MM.1S (cell line): ENCODE data around the gene ENOX2.

Source experiments
- DNase-seq: peaks from one replicate; pipeline ENCODE4 v3.0.0-alpha.2; 2015
- H2AFZ ChIP-seq: fragments of 300-600 bp; sonication (generic); 2 replicates; pipeline ENCODE4 v1.6.0; 2016; ENCODE audit warnings: antibody characterized with exemption, low read length
- H3F3A ChIP-seq: fragments of 300-600 bp; sonication (generic); 2 replicates; pipeline ENCODE4 v1.6.1; 2016; ENCODE audit warnings: mild to moderate bottlenecking, antibody characterized with exemption, low read length, moderate library complexity, mixed read lengths; ENCODE audit not compliant: insufficient read depth
- H3K27ac ChIP-seq: fragments of 300-600 bp; sonication (generic); 2 replicates; pipeline ENCODE4 v1.5.1; 2016; ENCODE audit warnings: mild to moderate bottlenecking, low read length
- H3K27me3 ChIP-seq: fragments of 300-600 bp; sonication (generic); replicated peaks from 2 replicates; pipeline ENCODE4 v1.6.0; 2016; ENCODE audit warnings: low read length; ENCODE audit not compliant: insufficient read depth
- H3K36me3 ChIP-seq: fragments of 300-600 bp; sonication (generic); replicated peaks from 2 replicates; pipeline ENCODE4 v1.6.1; 2016; ENCODE audit warnings: mild to moderate bottlenecking, low read length, mixed read lengths; ENCODE audit not compliant: insufficient read depth
- H3K4me1 ChIP-seq: fragments of 300-600 bp; sonication (generic); 2 replicates; pipeline ENCODE4 v1.6.1; 2016; ENCODE audit warnings: low read length, mixed read lengths
- H3K4me2 ChIP-seq: fragments of 300-600 bp; sonication (generic); 2 replicates; pipeline ENCODE4 v1.6.0; 2016; ENCODE audit warnings: low read depth, low read length
- H3K4me3 ChIP-seq: fragments of 300-600 bp; sonication (generic); 2 replicates; pipeline ENCODE4 v1.5.1; 2016; ENCODE audit warnings: low read length, mixed read lengths
- H3K79me2 ChIP-seq: fragments of 300-600 bp; sonication (generic); 2 replicates; pipeline ENCODE4 v1.6.1; 2016; ENCODE audit warnings: mixed run types, low read length, mixed read lengths
- H3K9ac ChIP-seq: fragments of 300-600 bp; sonication (generic); 2 replicates; pipeline ENCODE4 v1.6.1; 2016; ENCODE audit warnings: low read length, mixed read lengths
- H3K9me2 ChIP-seq: fragments of 300-600 bp; sonication (generic); replicated peaks from 2 replicates; pipeline ENCODE4 v1.6.1; 2016; ENCODE audit warnings: mild to moderate bottlenecking, low read length, mixed read lengths; ENCODE audit not compliant: insufficient read depth
- H3K9me3 ChIP-seq: fragments of 300-600 bp; sonication (generic); replicated peaks from 2 replicates; pipeline ENCODE4 v1.6.1; 2016; ENCODE audit warnings: mild to moderate bottlenecking, low read length, mixed read lengths; ENCODE audit not compliant: insufficient read depth
- H4K20me1 ChIP-seq: fragments of 300-600 bp; sonication (generic); 2 replicates; pipeline ENCODE4 v1.6.1; 2016; ENCODE audit warnings: mild to moderate bottlenecking, low read length, moderate library complexity, mixed read lengths; ENCODE audit not compliant: insufficient read depth
- EZH2 ChIP-seq: fragments of 300-600 bp; sonication (generic); optimal IDR thresholded peaks from 2 replicates; pipeline ENCODE3; 2017; ENCODE audit warnings: low read depth, mild to moderate bottlenecking, antibody characterized with exemption, low read length, mixed read lengths
- EZH2phosphoT487 ChIP-seq: fragments of 300-600 bp; sonication (generic); IDR thresholded peaks from 2 replicates; pipeline ENCODE4 v1.6.1; 2018; ENCODE audit warnings: antibody characterized with exemption, low read length
- TF ChIP-seq, protein P1 (sequence below): fragments of 300-600 bp; sonication (generic); IDR thresholded peaks from 2 replicates; pipeline ENCODE4 v1.5.1; 2016; ENCODE audit warnings: antibody characterized with exemption, low read length, mixed read lengths

ENOX2 gene

DNA sequence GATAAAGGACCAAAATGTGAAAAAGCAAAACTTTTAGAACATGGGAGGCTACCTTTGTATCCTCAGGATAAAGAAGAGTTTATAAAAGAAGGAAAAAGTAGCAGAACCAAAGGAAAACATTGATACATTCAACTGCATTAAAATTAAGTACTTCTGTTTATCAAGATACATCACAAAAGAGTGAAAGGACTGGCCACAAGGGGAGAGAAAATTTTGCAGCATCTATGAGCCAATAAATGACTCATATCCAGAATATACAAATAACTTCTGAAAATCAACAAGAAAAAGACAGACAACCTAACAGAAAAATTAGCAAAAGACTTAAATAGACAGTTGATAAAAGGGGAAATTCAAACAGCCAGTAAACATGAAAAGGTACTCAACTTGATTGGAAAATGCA, 324.1 kb downstream of the ENOX2 start:
- Histone ChIP-seq H3K4me1 (no peaks in the 10 kb centered on the region), H3K9me2 (no peaks in the 10 kb centered on the region), H3K27ac (no peak overlapping the region), H3K27me3 (no peaks in the 10 kb centered on the region), H3K79me2 (no peaks in the 10 kb centered on the region), H3F3A (no peaks in the 10 kb centered on the region), H3K4me3 (no peak overlapping the region), H3K9me3 (no peaks in the 10 kb centered on the region), H3K9ac (no peak overlapping the region), H3K36me3 (no peaks in the 10 kb centered on the region), H2AFZ (no peak overlapping the region), H3K4me2 (no peak overlapping the region), H4K20me1 (no peaks in the 10 kb centered on the region)
- TF ChIP-seq EZH2phosphoT487 (no peak), EZH2 (no peak)
- TF ChIP-seq, protein P1, sequence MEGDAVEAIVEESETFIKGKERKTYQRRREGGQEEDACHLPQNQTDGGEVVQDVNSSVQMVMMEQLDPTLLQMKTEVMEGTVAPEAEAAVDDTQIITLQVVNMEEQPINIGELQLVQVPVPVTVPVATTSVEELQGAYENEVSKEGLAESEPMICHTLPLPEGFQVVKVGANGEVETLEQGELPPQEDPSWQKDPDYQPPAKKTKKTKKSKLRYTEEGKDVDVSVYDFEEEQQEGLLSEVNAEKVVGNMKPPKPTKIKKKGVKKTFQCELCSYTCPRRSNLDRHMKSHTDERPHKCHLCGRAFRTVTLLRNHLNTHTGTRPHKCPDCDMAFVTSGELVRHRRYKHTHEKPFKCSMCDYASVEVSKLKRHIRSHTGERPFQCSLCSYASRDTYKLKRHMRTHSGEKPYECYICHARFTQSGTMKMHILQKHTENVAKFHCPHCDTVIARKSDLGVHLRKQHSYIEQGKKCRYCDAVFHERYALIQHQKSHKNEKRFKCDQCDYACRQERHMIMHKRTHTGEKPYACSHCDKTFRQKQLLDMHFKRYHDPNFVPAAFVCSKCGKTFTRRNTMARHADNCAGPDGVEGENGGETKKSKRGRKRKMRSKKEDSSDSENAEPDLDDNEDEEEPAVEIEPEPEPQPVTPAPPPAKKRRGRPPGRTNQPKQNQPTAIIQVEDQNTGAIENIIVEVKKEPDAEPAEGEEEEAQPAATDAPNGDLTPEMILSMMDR: no peak
- DNase-seq: no peak

DNA sequence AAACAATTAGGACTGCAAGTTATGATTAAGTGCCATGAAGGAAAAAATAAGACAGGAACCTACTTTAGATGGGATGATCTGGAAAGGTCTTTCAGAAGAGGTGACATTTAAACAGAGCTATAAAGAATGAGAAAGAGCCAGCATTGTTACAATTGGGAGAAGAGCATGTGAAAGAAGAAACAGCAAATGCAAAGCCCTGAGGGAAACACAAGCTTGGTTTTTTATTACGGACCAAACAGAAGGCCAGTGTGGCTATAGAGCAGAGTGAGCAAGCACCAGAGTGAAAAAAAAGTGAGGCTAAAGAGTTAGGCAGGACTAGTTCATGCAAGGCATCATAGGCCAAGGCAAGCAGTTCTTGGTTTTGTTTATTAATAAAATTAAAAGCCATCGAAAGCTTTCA, 325.6 kb downstream of the ENOX2 start:
- Histone ChIP-seq H3F3A (no peaks in the 10 kb centered on the region), H3K79me2 (no peaks in the 10 kb centered on the region), H3K4me1 (no peaks in the 10 kb centered on the region), H3K36me3 (no peaks in the 10 kb centered on the region), H3K27ac (no peak overlapping the region), H3K9ac (no peak overlapping the region), H3K4me3 (no peak overlapping the region), H3K27me3 (no peaks in the 10 kb centered on the region), H3K4me2 (no peak overlapping the region), H3K9me3 (no peaks in the 10 kb centered on the region), H2AFZ (no peak overlapping the region), H3K9me2 (no peaks in the 10 kb centered on the region), H4K20me1 (no peaks in the 10 kb centered on the region)
- TF ChIP-seq EZH2: no peak
- TF ChIP-seq, protein P1: no peak
- no peak for TF ChIP-seq EZH2phosphoT487
- no peak for DNase-seq

DNA sequence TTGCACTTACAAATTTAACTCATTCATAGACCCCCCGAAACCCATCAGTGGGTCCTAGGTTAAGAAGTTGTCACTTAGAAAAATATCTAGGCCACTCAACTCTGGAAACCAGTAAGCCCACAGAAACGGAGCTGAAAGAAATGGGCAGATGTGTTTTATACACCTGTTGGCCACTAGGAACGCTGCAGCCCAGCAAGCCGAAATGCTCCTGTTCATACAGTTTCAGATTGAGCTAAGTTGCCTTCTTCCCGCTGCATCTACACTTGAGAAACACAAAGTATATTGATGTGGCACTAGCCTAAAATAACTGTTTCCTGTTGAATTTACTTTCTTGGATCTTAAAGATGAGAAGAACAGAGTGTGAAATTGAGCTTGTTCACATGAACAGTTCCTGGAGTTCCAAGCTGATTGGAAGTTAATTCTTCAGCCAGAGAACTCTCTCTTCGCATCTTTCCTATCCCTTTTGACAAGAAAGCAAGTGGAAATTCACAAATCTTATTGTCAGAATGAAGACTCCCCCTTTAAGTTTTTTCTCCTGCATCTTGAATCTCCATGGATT, 327.1 kb downstream of the ENOX2 start:
- Histone ChIP-seq H3K4me1 (no peaks in the 10 kb centered on the region), H3K9me3 (no peaks in the 10 kb centered on the region), H3K27ac (no peak overlapping the region), H3K4me3 (no peak overlapping the region), H3K4me2 (peak overlapping the region; percentile 14; the same call in 1 of the 2 replicates), H4K20me1 (no peaks in the 10 kb centered on the region), H2AFZ (0 out of 2 replicates have a peak overlapping the region, but pooled peaks have one; percentile 43), H3K9ac (no peak overlapping the region), H3K79me2 (no peaks in the 10 kb centered on the region), H3K36me3 (no peaks in the 10 kb centered on the region), H3K27me3 (no peaks in the 10 kb centered on the region), H3K9me2 (no peaks in the 10 kb centered on the region), H3F3A (no peaks in the 10 kb centered on the region)
- peak; percentile 54 for DNase-seq
- TF ChIP-seq, protein P1: peak; percentile 80
- no peak for TF ChIP-seq EZH2
